Measurements from ENCODE around the gene RAD51AP2.

DNA sequence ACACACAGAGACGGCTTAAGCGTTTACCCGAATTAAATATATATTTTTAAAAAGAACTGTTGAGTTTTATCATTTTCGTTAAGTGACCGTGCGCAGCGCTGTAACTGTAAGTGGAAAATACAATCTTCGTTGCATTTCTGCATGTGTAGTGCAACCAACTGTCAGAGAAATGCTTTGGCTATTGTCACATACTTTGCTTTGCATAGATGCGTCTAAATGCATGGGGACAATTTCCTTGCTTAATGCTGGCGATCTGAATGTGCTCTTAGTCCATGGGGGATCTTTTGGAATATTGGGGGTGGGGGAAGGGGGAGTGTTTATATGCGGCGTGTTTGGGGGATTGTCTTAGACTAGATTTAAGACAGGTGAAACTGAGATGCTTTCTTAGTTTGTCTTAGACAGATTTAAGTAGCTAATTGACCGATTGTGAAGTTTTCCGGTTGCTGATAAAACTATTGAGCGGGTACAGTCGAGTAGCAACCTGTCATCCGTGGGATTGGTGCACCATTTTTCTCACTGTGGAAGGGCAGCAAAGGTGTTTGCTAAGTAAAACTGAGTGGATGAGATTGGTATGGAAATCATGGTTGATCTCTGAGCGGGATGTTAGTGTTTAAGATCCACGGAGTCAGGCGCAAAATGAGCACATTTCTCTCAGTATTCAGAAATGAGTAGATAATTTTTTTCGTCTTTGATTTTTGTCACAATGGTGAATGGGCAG, 22.7 kb upstream of the RAD51AP2 start:
- no peak for TF ChIP-seq EZH2 (optimal IDR thresholded peaks at IDR 0.05; ENCODE audit: low read depth, low read length)
- TF ChIP-seq, protein P1, sequence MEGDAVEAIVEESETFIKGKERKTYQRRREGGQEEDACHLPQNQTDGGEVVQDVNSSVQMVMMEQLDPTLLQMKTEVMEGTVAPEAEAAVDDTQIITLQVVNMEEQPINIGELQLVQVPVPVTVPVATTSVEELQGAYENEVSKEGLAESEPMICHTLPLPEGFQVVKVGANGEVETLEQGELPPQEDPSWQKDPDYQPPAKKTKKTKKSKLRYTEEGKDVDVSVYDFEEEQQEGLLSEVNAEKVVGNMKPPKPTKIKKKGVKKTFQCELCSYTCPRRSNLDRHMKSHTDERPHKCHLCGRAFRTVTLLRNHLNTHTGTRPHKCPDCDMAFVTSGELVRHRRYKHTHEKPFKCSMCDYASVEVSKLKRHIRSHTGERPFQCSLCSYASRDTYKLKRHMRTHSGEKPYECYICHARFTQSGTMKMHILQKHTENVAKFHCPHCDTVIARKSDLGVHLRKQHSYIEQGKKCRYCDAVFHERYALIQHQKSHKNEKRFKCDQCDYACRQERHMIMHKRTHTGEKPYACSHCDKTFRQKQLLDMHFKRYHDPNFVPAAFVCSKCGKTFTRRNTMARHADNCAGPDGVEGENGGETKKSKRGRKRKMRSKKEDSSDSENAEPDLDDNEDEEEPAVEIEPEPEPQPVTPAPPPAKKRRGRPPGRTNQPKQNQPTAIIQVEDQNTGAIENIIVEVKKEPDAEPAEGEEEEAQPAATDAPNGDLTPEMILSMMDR (IDR thresholded peaks at IDR 0.05; ENCODE audit: low read length) = no peak

Measured in MM.1S (cell line).